Esophagus muscularis mucosa (tissue), 4 donors: ENCODE results near the gene GDE1. TPM values are rescaled to one million over a fixed set of nuclear protein-coding genes. Genes with fewer than 3 reads are reported as not detected.

ENCODE experiments used
- DNase-seq: peaks from one replicate; pipeline ENCODE4 v3.0.0-alpha.2; 2017; ENCODE audit errors: extremely low spot score
- H3K27ac ChIP-seq, 4 donors: fragments of 200-600 bp; sonication (generic); replicated peaks in 1 of 4; 1 replicate in 3 of 4; 2 replicates in 1 of 4; pipeline ENCODE4 v1.5.1; 2016 to 2019; ENCODE audit warnings: mild to moderate bottlenecking in 1 of 4
- H3K27me3 ChIP-seq, 4 donors: fragments of 200-600 bp; sonication (generic); one replicate each; pipeline versions ENCODE4 v1.5.1 to v1.6.0; 2016 to 2019
- H3K36me3 ChIP-seq, 4 donors: fragments of 200-600 bp; sonication (generic); one replicate each; pipeline ENCODE4 v1.5.1; 2016 to 2019
- H3K4me1 ChIP-seq, 4 donors: fragments of 200-600 bp; sonication (generic); one replicate each; pipeline ENCODE4 v1.5.1; 2016 to 2019
- H3K4me3 ChIP-seq, 4 donors: fragments of 200-600 bp; sonication (generic); 1 replicate in 2 of 4; 2 replicates in 2 of 4; pipeline ENCODE4 v1.5.1; 2016 to 2019; ENCODE audit warnings: mild to moderate bottlenecking in 4 of 4, moderate library complexity in 1 of 4
- H3K9me3 ChIP-seq, 4 donors: fragments of 200-600 bp; sonication (generic); 1 replicate in 3 of 4; 2 replicates in 1 of 4; pipeline ENCODE4 v1.5.1; 2016 to 2019
- CTCF ChIP-seq, 3 experiments: fragments of 200-600 bp in 2 of 3; fragments of 450-650 bp in 1 of 3; sonication (generic) in 2 of 3; IDR thresholded peaks; one replicate each; pipeline ENCODE4 v1.5.1; 2017 to 2019; ENCODE audit warnings: antibody characterized with exemption in 3 of 3, mild to moderate bottlenecking in 2 of 3, moderate library complexity in 1 of 3
- EP300 ChIP-seq: sonication (generic); formaldehyde crosslinking; IDR thresholded peaks from one replicate; pipeline ENCODE4 v1.6.1; 2017; ENCODE audit warnings: antibody characterized with exemption
- POLR2A ChIP-seq: fragments of 450-650 bp; IDR thresholded peaks from one replicate; pipeline ENCODE4 v1.6.1; 2017; ENCODE audit warnings: antibody characterized with exemption, moderate library complexity, mild to moderate bottlenecking, low read depth
- POLR2AphosphoS5 ChIP-seq, 2 donors: sonication (generic); formaldehyde crosslinking; IDR thresholded peaks; one replicate each; pipeline ENCODE4 v1.6.1; 2017; ENCODE audit warnings: antibody characterized with exemption in 2 of 2
- WGBS: methylation state at CpG from one replicate; pipeline ENCODE4 v1.1.5; 2018; 5-methylcytosine and 5-hydroxymethylcytosine counted together
- intact Hi-C: fragments of 100-400 bp; cut with DNase I; formaldehyde crosslinking; loops from one replicate; pipeline ENCODE4 v1.15.1; 2023
- total RNA-seq, 4 donors: library from RNA; depleted of rRNA; stranded (reverse); fragments of >200 nt; gene quantifications; one replicate each; pipeline versions ENCODE4 v1.1.0 to v1.2.1, GENCODE V29; 2016

Gene GDE1
- total RNA-seq, 4 donors from 2014 or later = 90.9 to 124 (median 109) TPM

- Histone ChIP-seq H3K9me3 (no peaks in the 10 kb centered on the region), H3K4me3 (peak overlapping the region; percentile 80 to 92 (median 88)), H3K27ac (peak overlapping the region; percentile 88 to 97 (median 93)), H3K36me3 (no peaks in the 10 kb centered on the region), H3K27me3 (no peaks in the 10 kb centered on the region), H3K4me1 (peaks cover 31 to 73% (median 63%) of the 10 kb centered on the region in 4 donors)
- 32% methylated on average over 5 of the region's 5 CpGs for WGBS
- DNase-seq = no peak
- TF ChIP-seq POLR2AphosphoS5 (IDR thresholded peaks at IDR 0.05) = no peak
- intact Hi-C loops = loop anchor here (10.0 kb wide), 2 partner anchors 458 to 728 kb away; partner anchors contain the start of genes COQ7 and RPS15A
These were observed 467 bp upstream of the GDE1 start for GRCh38 chr16:19522397-19522732.

GRCh38 chr16:19520861-19521331 is 1.0 kb downstream of the GDE1 start:
- intact Hi-C loops = loop anchor here (10.0 kb wide), 2 partner anchors 456 to 726 kb away; partner anchors contain the start of genes COQ7 and RPS15A
- TF ChIP-seq CTCF (IDR thresholded peaks at IDR 0.05) = no peak
- TF ChIP-seq POLR2A = no peak
- no peak for TF ChIP-seq EP300
- TF ChIP-seq POLR2AphosphoS5 (IDR thresholded peaks at IDR 0.05) = no peak
- WGBS = 9% methylated on average over 8 of the region's 8 CpGs
- peaks cover 0 to 14% (median 10%) of the 10 kb centered on the region in 4 donors for H3K36me3 ChIP-seq
- peaks cover 31 to 68% (median 63%) of the 10 kb centered on the region in 4 donors for H3K4me1 ChIP-seq
- H3K27me3 ChIP-seq = no peaks in the 10 kb centered on the region
- no peaks in the 10 kb centered on the region for H3K9me3 ChIP-seq
- DNase-seq = no peak
- H3K4me3 ChIP-seq = peak overlapping the region; percentile 80 to 92 (median 88)
- H3K27ac ChIP-seq = peak overlapping the region; percentile 88 to 97 (median 93)

GRCh38 chr16:19518388-19518787 is 3.5 kb downstream of the GDE1 start:
- H3K27me3 ChIP-seq = no peaks in the 10 kb centered on the region
- no peaks in the 10 kb centered on the region for H3K9me3 ChIP-seq
- no peak overlapping the region for H3K4me3 ChIP-seq
- TF ChIP-seq POLR2AphosphoS5 (IDR thresholded peaks at IDR 0.05) = no peak
- no peak for TF ChIP-seq EP300
- TF ChIP-seq CTCF (IDR thresholded peaks at IDR 0.05) = no peak
- no peak for TF ChIP-seq POLR2A
- H3K36me3 ChIP-seq = peaks cover 0 to 34% (median 26%) of the 10 kb centered on the region in 4 donors
- H3K27ac ChIP-seq = no peak overlapping the region
- WGBS = 85% methylated on average over 2 of the region's 2 CpGs
- intact Hi-C loops = no loop called here
- DNase-seq = no peak
- H3K4me1 ChIP-seq = peaks cover 22 to 49% (median 44%) of the 10 kb centered on the region in 4 donors

GRCh38 chr16:19517424-19518089 is 4.3 kb downstream of the GDE1 start:
- Histone ChIP-seq H3K4me3 (no peak overlapping the region), H3K27me3 (no peaks in the 10 kb centered on the region), H3K4me1 (peaks cover 16 to 40% (median 37%) of the 10 kb centered on the region in 4 donors), H3K9me3 (no peaks in the 10 kb centered on the region), H3K36me3 (peaks cover 0 to 34% (median 26%) of the 10 kb centered on the region in 4 donors), H3K27ac (no peak overlapping the region)
- no peak for TF ChIP-seq EP300
- TF ChIP-seq POLR2A = no peak
- TF ChIP-seq POLR2AphosphoS5 (IDR thresholded peaks at IDR 0.05) = no peak
- TF ChIP-seq CTCF (IDR thresholded peaks at IDR 0.05) = no peak
- 85% methylated on average over 8 of the region's 8 CpGs for WGBS
- intact Hi-C loops = no loop called here
- DNase-seq = no peak

- TF ChIP-seq POLR2AphosphoS5 (IDR thresholded peaks at IDR 0.05) (no peak), EP300 (no peak), POLR2A (no peak), CTCF (IDR thresholded peaks at IDR 0.05) (no peak)
- Histone ChIP-seq H3K36me3 (peaks cover 4 to 44% (median 31%) of the 10 kb centered on the region in 4 donors), H3K9me3 (no peaks in the 10 kb centered on the region), H3K27ac (no peak overlapping the region), H3K4me1 (peaks cover 13 to 30% (median 27%) of the 10 kb centered on the region in 4 donors), H3K4me3 (no peak overlapping the region), H3K27me3 (no peaks in the 10 kb centered on the region)
- 91% methylated on average over 2 of the region's 2 CpGs for WGBS
- no peak for DNase-seq
- intact Hi-C loops = no loop called here
These were observed 6.1 kb downstream of the GDE1 start for GRCh38 chr16:19515757-19516156.
